Lower lobe of right lung (tissue), 2 donors: Measurements from ENCODE around the gene PDS5B. TPM values are rescaled to one million over a fixed set of nuclear protein-coding genes. Genes with fewer than 3 reads are reported as not detected.

ENCODE experiments used
- ATAC-seq, 2 donors: fragments of 200-7000 bp; cut with Tn5 transposase; one replicate each; pipeline ENCODE4 v1.9.1; 2020 to 2022; ENCODE audit warnings: mild to moderate bottlenecking in 2 of 2, moderate library complexity in 2 of 2
- DNase-seq: peaks from one replicate; pipeline ENCODE4 v3.0.0-alpha.2; 2020
- H3K27ac ChIP-seq: fragments of 200-600 bp; one replicate; pipeline ENCODE4 v1.8.0; 2022
- H3K27me3 ChIP-seq: fragments of 200-600 bp; one replicate; pipeline ENCODE4 v1.8.0; 2022; ENCODE audit warnings: low read depth
- H3K36me3 ChIP-seq: fragments of 200-600 bp; one replicate; pipeline ENCODE4 v1.8.0; 2022; ENCODE audit warnings: mild to moderate bottlenecking
- H3K4me1 ChIP-seq: fragments of 200-600 bp; one replicate; pipeline ENCODE4 v1.8.0; 2022
- H3K4me3 ChIP-seq: fragments of 200-600 bp; one replicate; pipeline ENCODE4 v1.8.0; 2022; ENCODE audit warnings: mild to moderate bottlenecking
- H3K9me3 ChIP-seq: fragments of 200-600 bp; one replicate; pipeline ENCODE4 v1.8.0; 2022
- CTCF ChIP-seq: fragments of 200-600 bp; IDR thresholded peaks from one replicate; pipeline ENCODE4 v1.8.0; 2022; ENCODE audit warnings: antibody characterized with exemption, mild to moderate bottlenecking
- intact Hi-C: fragments of 100-400 bp; cut with DNase I; formaldehyde crosslinking; loops from one replicate; pipeline ENCODE4 v1.11.0; 2022
- total RNA-seq: library from RNA; stranded (reverse); fragmentation: NEBNext Ultra II Directional; extraction: Animal tissue kit (Norgen Biotek cat#: 25700); gene quantifications from one replicate; pipeline ENCODE4 v1.2.1, GENCODE V29; 2021
- donor health status: DM: no; HTN: yes; CAD: no; lungs with severe emphysema.

Gene PDS5B
- total RNA-seq, 1 donor from 2014 or later = 46.3 TPM

GRCh38 chr13:32733690-32734089, 147.4 kb downstream of the PDS5B start:
- no peaks in the 10 kb centered on the region for H3K9me3 ChIP-seq
- ATAC-seq (no peak), DNase-seq (no peak)
- no peak for TF ChIP-seq CTCF
- no peaks in the 10 kb centered on the region for H3K27me3 ChIP-seq
- H3K36me3 ChIP-seq = no peaks in the 10 kb centered on the region
- peak overlapping the region; percentile 34 for H3K27ac ChIP-seq
- peaks cover 46% of the 10 kb centered on the region for H3K4me1 ChIP-seq
- H3K4me3 ChIP-seq = no peak overlapping the region
- intact Hi-C loops = no loop called here

- H3K27me3 ChIP-seq = no peaks in the 10 kb centered on the region
- TF ChIP-seq CTCF = no peak
- ATAC-seq = no peak
- H3K27ac ChIP-seq = no peak overlapping the region
- no peak for DNase-seq
- no peak overlapping the region for H3K4me3 ChIP-seq
- H3K36me3 ChIP-seq = no peaks in the 10 kb centered on the region
- peaks cover 46% of the 10 kb centered on the region for H3K4me1 ChIP-seq
- intact Hi-C loops = no loop called here
- no peaks in the 10 kb centered on the region for H3K9me3 ChIP-seq
These were observed 148.3 kb downstream of the PDS5B start for GRCh38 chr13:32734511-32734910.

- Histone ChIP-seq H3K4me3 (no peak overlapping the region), H3K27me3 (no peaks in the 10 kb centered on the region), H3K36me3 (no peaks in the 10 kb centered on the region), H3K9me3 (no peaks in the 10 kb centered on the region), H3K4me1 (peaks cover 45% of the 10 kb centered on the region), H3K27ac (no peak overlapping the region)
- ATAC-seq (no peak), DNase-seq (no peak)
- TF ChIP-seq CTCF = no peak
- intact Hi-C loops = no loop called here
These were observed 149.6 kb downstream of the PDS5B start for GRCh38 chr13:32735859-32736258.

GRCh38 chr13:32736648-32737047, 150.4 kb downstream of the PDS5B start:
- Histone ChIP-seq H3K4me1 (peaks cover 37% of the 10 kb centered on the region), H3K9me3 (no peaks in the 10 kb centered on the region), H3K4me3 (peak overlapping the region; percentile 42), H3K27me3 (no peaks in the 10 kb centered on the region), H3K36me3 (no peaks in the 10 kb centered on the region), H3K27ac (peak overlapping the region; percentile 81)
- no peak for TF ChIP-seq CTCF
- intact Hi-C loops = no loop called here
- no peak for ATAC-seq
- DNase-seq = no peak

GRCh38 chr13:32737111-32737571, 150.9 kb downstream of the PDS5B start:
- H3K4me1 ChIP-seq = peaks cover 32% of the 10 kb centered on the region
- peak; percentile 29 to 75 for ATAC-seq
- H3K4me3 ChIP-seq = peak overlapping the region; percentile 42
- no peak for TF ChIP-seq CTCF
- no peaks in the 10 kb centered on the region for H3K9me3 ChIP-seq
- no peak for DNase-seq
- H3K27ac ChIP-seq = peak overlapping the region; percentile 81
- no peaks in the 10 kb centered on the region for H3K27me3 ChIP-seq
- intact Hi-C loops = no loop called here
- H3K36me3 ChIP-seq = no peaks in the 10 kb centered on the region

- Histone ChIP-seq H3K36me3 (no peaks in the 10 kb centered on the region), H3K27me3 (no peaks in the 10 kb centered on the region), H3K9me3 (no peaks in the 10 kb centered on the region), H3K27ac (peak overlapping the region; percentile 81), H3K4me3 (peak overlapping the region; percentile 42), H3K4me1 (peaks cover 30% of the 10 kb centered on the region)
- ATAC-seq (peak in 1 of 2 donors; percentile 49), DNase-seq (no peak)
- intact Hi-C loops = no loop called here
- no peak for TF ChIP-seq CTCF
These were observed 151.4 kb downstream of the PDS5B start for GRCh38 chr13:32737679-32738078.
